HCT116 (cell line): ENCODE data around the gene EYA4. TPM values are rescaled to one million over a fixed set of nuclear protein-coding genes. Genes with fewer than 3 reads are reported as not detected.

Experiments used
- ATAC-seq: fragments of 200-7000 bp; cut with Tn5 transposase; 2 replicates; pipeline ENCODE4 v1.9.1; 2020; ENCODE audit warnings: mild to moderate bottlenecking, moderate library complexity
- BruUV-seq: library from RNA; stranded (reverse); fragments of 400-500 nt; replicated peaks from 2 replicates; lab custom pipeline; 2021; lab: Mats Ljungman, UMichigan
- CTCF ChIA-PET: fragments of 300-600 bp; sonication (Branson Sonifier 250); formaldehyde crosslinking; loops from one replicate; lab custom pipeline; 2021; ENCODE audit warnings: antibody characterized with exemption; lab: Charles Lee
- POLR2A ChIA-PET: fragments of 300-600, 350-600 bp; sonication (Branson Sonifier 250); formaldehyde crosslinking; loops from one replicate; lab custom pipeline; 2021; ENCODE audit warnings: antibody characterized with exemption; lab: Charles Lee
- RAD21 ChIA-PET, 2 experiments: fragments of 300-600 bp; sonication (Branson Sonifier 250); formaldehyde crosslinking; loops; one replicate each; lab custom pipeline; 2023; ENCODE audit warnings: low total read pairs in 2 of 2; ENCODE audit not compliant: uncharacterized antibody in 2 of 2, unreplicated experiment in 2 of 2, low non-redundant PET in 1 of 2; lab: Charles Lee
- DNase-seq: peaks from one replicate; pipeline ENCODE4 v3.0.0-alpha.2; 2010; ENCODE audit warnings: low read depth, low spot score
- H2AFZ ChIP-seq: fragments of 200-600 bp; shearing (Covaris generic), sonication (generic); 2 replicates; pipeline ENCODE4 v1.6.1; 2017; ENCODE audit warnings: low read depth, mixed run types, mixed read lengths, antibody characterized with exemption, low read length; ENCODE audit not compliant: poor library complexity, severe bottlenecking
- H3K27ac ChIP-seq: 2 replicates; pipeline ENCODE4 v1.5.1; 2012; ENCODE audit warnings: low read depth, low read length
- H3K27me3 ChIP-seq: fragments of 200-600 bp; sonication (generic); 2 replicates; pipeline ENCODE4 v1.6.1; 2016; ENCODE audit warnings: mixed run types, low read length, mixed read lengths; ENCODE audit not compliant: insufficient read depth
- H3K36me3 ChIP-seq, 2 experiments: fragments of 200-500 bp in 1 of 2; fragments of 200-600 bp in 1 of 2; sonication (Bioruptor generic) in 1 of 2; sonication (generic) in 1 of 2; 2 replicates each; pipeline versions ENCODE4 v1.5.1 to v1.6.1; 2014 to 2016; ENCODE audit warnings: low read length in 2 of 2, inconsistent platforms in 1 of 2, mixed read lengths in 1 of 2, mixed run types in 1 of 2; ENCODE audit not compliant: insufficient read depth in 2 of 2, control insufficient read depth in 1 of 2
- H3K4me1 ChIP-seq, 2 experiments: fragments of 200-600 bp in 1 of 2; sonication (generic) in 1 of 2; 2 replicates each; pipeline versions ENCODE4 v1.5.1 to v1.6.1; 2012 to 2017; ENCODE audit warnings: low read length in 2 of 2, inconsistent platforms in 1 of 2, mild to moderate bottlenecking in 1 of 2, mixed read lengths in 1 of 2, mixed run types in 1 of 2, moderate library complexity in 1 of 2; ENCODE audit not compliant: insufficient read depth in 2 of 2, control insufficient read depth in 1 of 2
- H3K4me2 ChIP-seq: fragments of 200-600 bp; sonication (generic); 2 replicates; pipeline ENCODE4 v1.6.1; 2017; ENCODE audit warnings: mixed run types, low read length, mixed read lengths
- H3K4me3 ChIP-seq, 2 experiments: fragments of 200-600 bp in 1 of 2; sonication (generic) in 1 of 2; replicated peaks in 1 of 2; 2 replicates each; pipeline ENCODE4 v1.5.1; 2011 to 2016; ENCODE audit warnings: low read length in 2 of 2, control low read depth in 1 of 2, low read depth in 1 of 2, mild to moderate bottlenecking in 1 of 2, mixed read lengths in 1 of 2, mixed run types in 1 of 2
- H3K79me2 ChIP-seq: fragments of 200-600 bp; sonication (generic); 2 replicates; pipeline ENCODE4 v1.6.1; 2017; ENCODE audit warnings: mild to moderate bottlenecking, mixed run types, low read length, moderate library complexity, mixed read lengths; ENCODE audit not compliant: insufficient read depth
- H3K9ac ChIP-seq: fragments of 200-600 bp; sonication (generic); 2 replicates; pipeline ENCODE4 v1.6.1; 2016; ENCODE audit warnings: low read length, mixed read lengths
- H3K9me2 ChIP-seq: fragments of 200-600 bp; sonication (generic), shearing (Covaris generic); 2 replicates; pipeline ENCODE4 v1.6.1; 2017; ENCODE audit warnings: mixed run types, mild to moderate bottlenecking, moderate library complexity; ENCODE audit not compliant: insufficient read depth
- H3K9me3 ChIP-seq, 2 experiments: fragments of 200-500 bp in 1 of 2; fragments of 200-600 bp in 1 of 2; sonication (Bioruptor generic) in 1 of 2; sonication (generic) in 1 of 2; 2 replicates each; pipeline ENCODE4 v1.6.1; 2014 to 2017; ENCODE audit warnings: low read length in 2 of 2, mixed read lengths in 2 of 2, inconsistent platforms in 1 of 2, low read depth in 1 of 2, mild to moderate bottlenecking in 1 of 2, mixed run types in 1 of 2, moderate library complexity in 1 of 2; ENCODE audit not compliant: control insufficient read depth in 1 of 2, insufficient read depth in 1 of 2
- H4K20me1 ChIP-seq: fragments of 200-600 bp; sonication (generic), shearing (Covaris generic); 2 replicates; pipeline ENCODE4 v1.6.1; 2017; ENCODE audit warnings: mixed run types, mild to moderate bottlenecking, moderate library complexity; ENCODE audit not compliant: insufficient read depth
- CEBPB ChIP-seq: IDR thresholded peaks from 2 replicates; pipeline ENCODE4 v1.6.1; 2012; ENCODE audit warnings: low read depth
- FOSL1 ChIP-seq: IDR thresholded peaks from 2 replicates; pipeline ENCODE4 v1.6.1; 2012; ENCODE audit warnings: low read depth
- SP1 ChIP-seq: IDR thresholded peaks from 2 replicates; pipeline ENCODE4 v1.6.1; 2012; ENCODE audit warnings: low read depth
- TCF7L2 ChIP-seq: IDR thresholded peaks from 2 replicates; pipeline ENCODE4 v1.7.0; 2011; ENCODE audit warnings: borderline replicate concordance, inconsistent platforms; ENCODE audit not compliant: insufficient read depth, insufficient read length; ENCODE audit errors: extremely low read depth
- intact Hi-C: fragments of 100-400 bp; cut with micrococcal nuclease; formaldehyde crosslinking; loops from 2 replicates; pipeline ENCODE4 v1.10.0; 2022
- total RNA-seq: library from RNA; stranded (reverse); gene quantifications from one replicate; pipeline ENCODE4 v1.2.1, GENCODE V29; 2021; ENCODE audit not compliant: unreplicated experiment
- TF ChIP-seq, protein P1 (sequence below): IDR thresholded peaks from 2 replicates; pipeline ENCODE4 v1.6.1; 2012
- TF ChIP-seq, protein P2 (sequence below): IDR thresholded peaks from 2 replicates; pipeline ENCODE4 v1.6.1; 2011; ENCODE audit warnings: mild to moderate bottlenecking, low read length, moderate library complexity; ENCODE audit not compliant: insufficient replicate concordance; ENCODE audit errors: extremely low read depth

Gene EYA4
- total RNA-seq, 1 experiment from 2014 or later = not detected

DNA sequence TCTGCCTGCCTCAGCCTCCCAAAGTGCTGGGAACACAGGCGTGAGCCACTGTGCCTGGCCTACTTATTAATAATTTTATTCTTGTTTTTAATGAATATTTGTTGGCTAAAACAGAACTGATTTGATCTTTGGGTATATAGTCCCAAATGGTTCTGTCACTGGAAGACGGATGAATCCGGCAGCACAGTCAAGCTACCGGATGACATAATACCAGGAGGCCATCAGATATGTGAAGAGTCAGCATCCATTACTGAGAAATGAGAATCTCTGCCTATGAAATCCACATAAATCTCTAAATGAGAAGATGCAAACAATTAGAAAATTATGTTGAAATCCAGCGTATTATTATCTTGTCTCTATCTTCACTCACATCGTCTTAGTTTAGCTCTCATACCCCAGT is 263.0 kb downstream of the EYA4 start (continued):
- no peak for TF ChIP-seq TCF7L2
- TF ChIP-seq, protein P1, sequence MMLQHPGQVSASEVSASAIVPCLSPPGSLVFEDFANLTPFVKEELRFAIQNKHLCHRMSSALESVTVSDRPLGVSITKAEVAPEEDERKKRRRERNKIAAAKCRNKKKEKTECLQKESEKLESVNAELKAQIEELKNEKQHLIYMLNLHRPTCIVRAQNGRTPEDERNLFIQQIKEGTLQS = no peak
- TF ChIP-seq FOSL1 = no peak

DNA sequence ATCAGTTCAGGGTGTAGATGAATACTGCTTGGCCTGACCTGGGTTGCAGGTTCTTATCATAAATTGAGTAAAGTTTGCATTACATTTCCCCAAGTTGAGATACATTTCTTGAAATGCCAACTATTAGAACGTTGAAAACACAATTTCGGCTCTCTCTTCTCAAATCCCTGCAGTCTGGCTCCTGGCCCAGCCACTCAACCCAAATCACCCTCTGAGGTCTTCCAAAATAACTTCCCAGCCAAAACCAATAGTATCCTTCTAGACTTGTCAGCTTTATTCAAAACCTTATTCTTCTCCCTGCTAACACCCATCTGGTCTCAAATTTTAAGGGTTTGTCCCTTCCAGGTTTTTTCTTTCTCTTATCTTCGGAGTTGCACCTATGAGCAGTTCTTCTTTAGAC is 263.6 kb downstream of the EYA4 start:
- H3K4me1 ChIP-seq = no peaks in the 10 kb centered on the region
- peaks cover under 1% of the 10 kb centered on the region; the same call in 1 of the 2 replicates for H3K27me3 ChIP-seq
- H4K20me1 ChIP-seq = no peaks in the 10 kb centered on the region
- RAD21 ChIA-PET = no interaction called here
- no peak overlapping the region for H2AFZ ChIP-seq
- H3K9me2 ChIP-seq = no peaks in the 10 kb centered on the region
- H3K4me3 ChIP-seq = no peak overlapping the region
- ATAC-seq (no peak), DNase-seq (no peak)
- CTCF ChIA-PET = no interaction called here
- no peak for TF ChIP-seq SP1
- TF ChIP-seq, protein P2, sequence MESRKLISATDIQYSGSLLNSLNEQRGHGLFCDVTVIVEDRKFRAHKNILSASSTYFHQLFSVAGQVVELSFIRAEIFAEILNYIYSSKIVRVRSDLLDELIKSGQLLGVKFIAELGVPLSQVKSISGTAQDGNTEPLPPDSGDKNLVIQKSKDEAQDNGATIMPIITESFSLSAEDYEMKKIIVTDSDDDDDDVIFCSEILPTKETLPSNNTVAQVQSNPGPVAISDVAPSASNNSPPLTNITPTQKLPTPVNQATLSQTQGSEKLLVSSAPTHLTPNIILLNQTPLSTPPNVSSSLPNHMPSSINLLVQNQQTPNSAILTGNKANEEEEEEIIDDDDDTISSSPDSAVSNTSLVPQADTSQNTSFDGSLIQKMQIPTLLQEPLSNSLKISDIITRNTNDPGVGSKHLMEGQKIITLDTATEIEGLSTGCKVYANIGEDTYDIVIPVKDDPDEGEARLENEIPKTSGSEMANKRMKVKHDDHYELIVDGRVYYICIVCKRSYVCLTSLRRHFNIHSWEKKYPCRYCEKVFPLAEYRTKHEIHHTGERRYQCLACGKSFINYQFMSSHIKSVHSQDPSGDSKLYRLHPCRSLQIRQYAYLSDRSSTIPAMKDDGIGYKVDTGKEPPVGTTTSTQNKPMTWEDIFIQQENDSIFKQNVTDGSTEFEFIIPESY = no peak
- no peak for TF ChIP-seq CEBPB
- no peak overlapping the region for H3K9ac ChIP-seq
- no TSS peak for BruUV-seq
- H3K79me2 ChIP-seq = no peaks in the 10 kb centered on the region
- no peak overlapping the region for H3K4me2 ChIP-seq
- no peak overlapping the region for H3K27ac ChIP-seq
- H3K36me3 ChIP-seq = no peaks in the 10 kb centered on the region
- H3K9me3 ChIP-seq = no peaks in the 10 kb centered on the region
- intact Hi-C loops = no loop called here
- POLR2A ChIA-PET = no interaction called here
